HG03342 (cell line): ENCODE data around the gene ELOVL4.

Source experiments
- ATAC-seq: cut with Tn5 transposase; IDR thresholded peaks from one replicate; pipeline ENCODE4 v1.9.1; 2021; ENCODE audit warnings: mild to moderate bottlenecking, moderate library complexity; ENCODE audit not compliant: unreplicated experiment

ELOVL4 gene

GRCh38 chr6:79913369-79913768 is 34.0 kb downstream of the ELOVL4 start:
- ATAC-seq, result no peak

GRCh38 chr6:79911992-79912391 is 35.4 kb downstream of the ELOVL4 start:
- ATAC-seq, result no peak

GRCh38 chr6:79909517-79909916 is 37.8 kb downstream of the ELOVL4 start:
- ATAC-seq, result no peak

GRCh38 chr6:79902046-79902445 is 45.3 kb downstream of the ELOVL4 start:
- ATAC-seq, result no peak

GRCh38 chr6:79898076-79898475 is 49.3 kb downstream of the ELOVL4 start:
- ATAC-seq, result no peak

GRCh38 chr6:79896075-79896449 is 51.3 kb downstream of the ELOVL4 start:
- no peak for ATAC-seq

GRCh38 chr6:79895382-79896074 is 51.8 kb downstream of the ELOVL4 start:
- ATAC-seq, result no peak

- ATAC-seq, result no peak
These were observed 52.4 kb downstream of the ELOVL4 start for GRCh38 chr6:79894939-79895338.

- ATAC-seq, result no peak
These were observed 58.8 kb downstream of the ELOVL4 start for GRCh38 chr6:79888587-79888986.

- ATAC-seq, result no peak
These were observed 69.1 kb downstream of the ELOVL4 start for GRCh38 chr6:79878142-79878748.

GRCh38 chr6:79874531-79875134 is 72.7 kb downstream of the ELOVL4 start:
- ATAC-seq, result no peak

GRCh38 chr6:79872986-79873385 is 74.4 kb downstream of the ELOVL4 start:
- no peak for ATAC-seq

GRCh38 chr6:79872303-79872702 is 75.0 kb downstream of the ELOVL4 start:
- ATAC-seq, result no peak

GRCh38 chr6:79869600-79870084 is 77.7 kb downstream of the ELOVL4 start:
- ATAC-seq, result peak; percentile 100

- ATAC-seq, result no peak
These were observed 78.2 kb downstream of the ELOVL4 start for GRCh38 chr6:79869184-79869583.

- no peak for ATAC-seq
These were observed 79.1 kb downstream of the ELOVL4 start for GRCh38 chr6:79868098-79868722.
